ENCODE measurements around the gene CEBPA. TPM values are rescaled to one million over a fixed set of nuclear protein-coding genes. Genes with fewer than 3 reads are reported as not detected.

CEBPA gene
- total and polyA plus RNA-seq, 4 donors, result 32.9 to 112 (median 82.7) TPM

DNA sequence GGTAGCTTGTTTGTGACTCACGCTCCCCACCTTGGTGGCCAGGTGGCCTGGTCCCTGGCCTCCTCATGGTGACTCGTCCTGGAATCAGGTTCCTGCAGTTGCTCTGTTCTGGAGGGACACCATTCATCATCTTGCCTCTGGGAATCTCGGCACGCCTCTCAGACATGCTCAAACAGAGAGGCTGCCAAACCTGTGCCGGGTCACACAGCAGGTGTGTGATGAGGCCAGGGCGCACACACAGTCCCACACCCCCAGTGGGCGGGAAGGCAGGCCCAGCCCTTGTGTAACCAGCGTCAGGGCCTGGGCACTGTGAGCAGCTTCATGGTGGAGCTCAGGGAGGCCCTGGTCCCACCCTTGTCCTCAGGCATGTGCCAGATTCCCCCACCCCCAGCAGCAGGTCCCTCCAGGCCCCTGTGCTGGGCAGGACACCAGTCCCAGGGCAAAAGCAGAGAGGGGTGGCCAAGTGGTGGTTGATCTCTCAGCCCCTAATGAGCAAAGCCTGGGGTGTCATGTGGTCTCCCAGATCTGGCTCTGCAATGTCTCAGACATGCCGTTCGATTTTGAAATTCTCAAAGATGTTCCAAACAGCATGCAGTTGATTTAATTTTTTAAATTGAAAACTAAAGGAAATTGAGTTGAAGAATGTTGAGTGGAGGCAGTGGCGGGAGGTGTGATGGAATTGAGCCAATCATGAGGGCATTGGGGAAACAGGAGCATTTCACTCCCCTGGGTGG is 12.1 kb downstream of the CEBPA start:
- Histone ChIP-seq H3K9ac (ENCODE audit: low read depth in 1 of 2, low read length in 2 of 2) (no peak overlapping the region), H3K36me3 (ENCODE audit: control insufficient read depth in 4 of 4, insufficient read depth in 3 of 4, low read depth in 1 of 4, low read length in 3 of 4) (no peaks in the 10 kb centered on the region), H3K27ac (ENCODE audit: low read depth in 1 of 2, low read length in 2 of 2) (no peak overlapping the region), H3K4me3 (ENCODE audit: low read depth in 1 of 3, low read length in 3 of 3) (no peak overlapping the region), H3K9me3 (ENCODE audit: control insufficient read depth in 4 of 4, low read length in 3 of 4) (no peaks in the 10 kb centered on the region), H3K27me3 (ENCODE audit: control insufficient read depth in 4 of 4, insufficient read depth in 4 of 4, low read length in 3 of 4) (no peaks in the 10 kb centered on the region), H3K4me1 (ENCODE audit: control insufficient read depth in 4 of 4, insufficient read depth in 4 of 4, low read length in 3 of 4) (peaks cover 26 to 74% (median 54%) of the 10 kb centered on the region in 4 donors)
- no peak for TF ChIP-seq HNF4G (IDR thresholded peaks at IDR 0.05)
- no peak for TF ChIP-seq NR2F2 (IDR thresholded peaks at IDR 0.05)
- no peak for TF ChIP-seq CTCF (IDR thresholded peaks at IDR 0.05; ENCODE audit: low read depth, low read length, missing input control)
- no peak for TF ChIP-seq FOXA1 (IDR thresholded peaks at IDR 0.05)
- DNase-seq (ENCODE audit: low spot score), result no peak
- 79% methylated on average over 11 of the region's 11 CpGs for WGBS

GRCh38 chr19:33289261-33289660 is 13.1 kb downstream of the CEBPA start:
- no peak for DNase-seq (ENCODE audit: low spot score)
- Histone ChIP-seq H3K4me1 (ENCODE audit: control insufficient read depth in 4 of 4, insufficient read depth in 4 of 4, low read length in 3 of 4) (peaks cover 29 to 82% (median 58%) of the 10 kb centered on the region in 4 donors), H3K27ac (ENCODE audit: low read depth in 1 of 2, low read length in 2 of 2) (no peak overlapping the region), H3K27me3 (ENCODE audit: control insufficient read depth in 4 of 4, insufficient read depth in 4 of 4, low read length in 3 of 4) (no peaks in the 10 kb centered on the region), H3K4me3 (ENCODE audit: low read depth in 1 of 3, low read length in 3 of 3) (no peak overlapping the region), H3K9me3 (ENCODE audit: control insufficient read depth in 4 of 4, low read length in 3 of 4) (no peaks in the 10 kb centered on the region), H3K36me3 (ENCODE audit: control insufficient read depth in 4 of 4, insufficient read depth in 3 of 4, low read depth in 1 of 4, low read length in 3 of 4) (no peaks in the 10 kb centered on the region), H3K9ac (ENCODE audit: low read depth in 1 of 2, low read length in 2 of 2) (no peak overlapping the region)
- TF ChIP-seq HNF4A (conservative IDR thresholded peaks at IDR 0.05) (peak; percentile 63 to 70), GABPA (IDR thresholded peaks at IDR 0.05 in 1 of 2, conservative IDR thresholded peaks at IDR 0.05 in 1 of 2) (no peak)

DNA sequence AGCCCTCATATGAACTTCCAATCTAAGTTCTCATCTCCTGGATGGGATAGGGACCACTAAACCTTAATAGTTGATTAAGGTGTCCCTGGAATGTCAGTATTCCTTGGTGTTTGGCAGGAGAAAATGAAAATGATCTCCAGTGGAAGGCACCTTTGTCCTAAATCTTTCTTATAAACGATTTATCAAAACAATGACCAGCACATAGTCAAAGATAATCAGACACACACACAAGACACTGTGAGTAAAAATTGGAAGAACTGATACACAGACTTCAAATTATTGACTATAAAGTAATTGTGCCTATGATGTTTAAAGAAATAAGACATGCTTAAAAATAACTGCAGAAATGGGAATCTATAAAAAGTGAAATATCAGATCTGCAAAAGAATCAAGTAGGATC is 13.7 kb downstream of the CEBPA start:
- WGBS, result 81% methylated on average over 1 of the region's 1 CpG
- Histone ChIP-seq H3K27me3 (ENCODE audit: control insufficient read depth in 4 of 4, insufficient read depth in 4 of 4, low read length in 3 of 4) (no peaks in the 10 kb centered on the region), H3K9ac (ENCODE audit: low read depth in 1 of 2, low read length in 2 of 2) (no peak overlapping the region), H3K4me3 (ENCODE audit: low read depth in 1 of 3, low read length in 3 of 3) (no peak overlapping the region), H3K9me3 (ENCODE audit: control insufficient read depth in 4 of 4, low read length in 3 of 4) (no peaks in the 10 kb centered on the region), H3K4me1 (ENCODE audit: control insufficient read depth in 4 of 4, insufficient read depth in 4 of 4, low read length in 3 of 4) (peaks cover 27 to 76% (median 53%) of the 10 kb centered on the region in 4 donors), H3K36me3 (ENCODE audit: control insufficient read depth in 4 of 4, insufficient read depth in 3 of 4, low read depth in 1 of 4, low read length in 3 of 4) (no peaks in the 10 kb centered on the region), H3K27ac (ENCODE audit: low read depth in 1 of 2, low read length in 2 of 2) (no peak overlapping the region)
- TF ChIP-seq YY1 (IDR thresholded peaks at IDR 0.05) (no peak), FOXA1 (IDR thresholded peaks at IDR 0.05) (no peak), REST (IDR thresholded peaks at IDR 0.05) (no peak), GABPA (IDR thresholded peaks at IDR 0.05 in 1 of 2, conservative IDR thresholded peaks at IDR 0.05 in 1 of 2) (no peak), RAD21 (IDR thresholded peaks at IDR 0.05) (no peak), EGR1 (IDR thresholded peaks at IDR 0.05; ENCODE audit: low read depth in 2 of 2) (no peak), RXRA (IDR thresholded peaks at IDR 0.05) (no peak), FOXA2 (IDR thresholded peaks at IDR 0.05) (no peak), JUND (IDR thresholded peaks at IDR 0.05) (no peak)
- TF ChIP-seq, protein P1, sequence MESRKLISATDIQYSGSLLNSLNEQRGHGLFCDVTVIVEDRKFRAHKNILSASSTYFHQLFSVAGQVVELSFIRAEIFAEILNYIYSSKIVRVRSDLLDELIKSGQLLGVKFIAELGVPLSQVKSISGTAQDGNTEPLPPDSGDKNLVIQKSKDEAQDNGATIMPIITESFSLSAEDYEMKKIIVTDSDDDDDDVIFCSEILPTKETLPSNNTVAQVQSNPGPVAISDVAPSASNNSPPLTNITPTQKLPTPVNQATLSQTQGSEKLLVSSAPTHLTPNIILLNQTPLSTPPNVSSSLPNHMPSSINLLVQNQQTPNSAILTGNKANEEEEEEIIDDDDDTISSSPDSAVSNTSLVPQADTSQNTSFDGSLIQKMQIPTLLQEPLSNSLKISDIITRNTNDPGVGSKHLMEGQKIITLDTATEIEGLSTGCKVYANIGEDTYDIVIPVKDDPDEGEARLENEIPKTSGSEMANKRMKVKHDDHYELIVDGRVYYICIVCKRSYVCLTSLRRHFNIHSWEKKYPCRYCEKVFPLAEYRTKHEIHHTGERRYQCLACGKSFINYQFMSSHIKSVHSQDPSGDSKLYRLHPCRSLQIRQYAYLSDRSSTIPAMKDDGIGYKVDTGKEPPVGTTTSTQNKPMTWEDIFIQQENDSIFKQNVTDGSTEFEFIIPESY (IDR thresholded peaks at IDR 0.05), result no peak
- no peak for DNase-seq (ENCODE audit: low spot score)

All from liver (tissue), 9 donors.